Measurements from ENCODE around the gene ZDHHC11.
"Not testable (repeated sequence)": the region's sequence is repeated elsewhere in the genome, so short reads cannot be mapped to it uniquely, and the experiment has no call there.

Gene ZDHHC11

GRCh38 chr5:843371-843770, 7.4 kb downstream of the ZDHHC11 start:
- DNase-seq, result not testable (repeated sequence)

- not testable (repeated sequence) for DNase-seq
Measured at GRCh38 chr5:842402-843221, 8.2 kb downstream of the ZDHHC11 start.

GRCh38 chr5:841531-842401, 9.0 kb downstream of the ZDHHC11 start:
- DNase-seq, result not testable (repeated sequence)

- not testable (repeated sequence) for DNase-seq
Measured at GRCh38 chr5:840974-841435, 9.8 kb downstream of the ZDHHC11 start.

- not testable (repeated sequence) for DNase-seq
Measured at GRCh38 chr5:840118-840973, 10.4 kb downstream of the ZDHHC11 start.

GRCh38 chr5:838431-838851, 12.3 kb downstream of the ZDHHC11 start:
- not testable (repeated sequence) for DNase-seq

- DNase-seq, result not testable (repeated sequence)
Measured at GRCh38 chr5:837621-838121, 13.1 kb downstream of the ZDHHC11 start.

- DNase-seq, result not testable (repeated sequence)
Measured at GRCh38 chr5:835933-836612, 14.7 kb downstream of the ZDHHC11 start.

- DNase-seq, result not testable (repeated sequence)
Measured at GRCh38 chr5:834013-834412, 16.8 kb downstream of the ZDHHC11 start.

GRCh38 chr5:828194-828593, 22.6 kb downstream of the ZDHHC11 start:
- DNase-seq, result not testable (repeated sequence)

- not testable (repeated sequence) for DNase-seq
Measured at GRCh38 chr5:825544-825943, 25.2 kb downstream of the ZDHHC11 start.

GRCh38 chr5:821504-821903, 29.3 kb downstream of the ZDHHC11 start:
- no peak for DNase-seq

- no peak for DNase-seq
Measured at GRCh38 chr5:820245-820644, 30.5 kb downstream of the ZDHHC11 start.

GRCh38 chr5:819078-819477, 31.7 kb downstream of the ZDHHC11 start:
- no peak for DNase-seq

- DNase-seq, result no peak
Measured at GRCh38 chr5:816176-816575, 34.6 kb downstream of the ZDHHC11 start.

GRCh38 chr5:815449-815848, 35.3 kb downstream of the ZDHHC11 start:
- no peak for DNase-seq

- DNase-seq, result not testable (repeated sequence)
Measured at GRCh38 chr5:813575-813974, 37.2 kb downstream of the ZDHHC11 start.

GRCh38 chr5:811384-811783, 39.4 kb downstream of the ZDHHC11 start:
- DNase-seq, result not testable (repeated sequence)

- not testable (repeated sequence) for DNase-seq
Measured at GRCh38 chr5:807719-808514, 42.9 kb downstream of the ZDHHC11 start.

GRCh38 chr5:801472-801871, 49.3 kb downstream of the ZDHHC11 start:
- DNase-seq, result no peak

- DNase-seq, result not testable (repeated sequence)
Measured at GRCh38 chr5:801055-801454, 49.7 kb downstream of the ZDHHC11 start.
